OCI-LY1 (cell line): ENCODE measurements around the gene GRB14.

Experiments
- H2AFZ ChIP-seq: fragments of 200-600 bp; sonication (generic), shearing (Covaris generic); 2 replicates; pipeline ENCODE4 v1.6.0; 2014; ENCODE audit warnings: antibody characterized with exemption, mild to moderate bottlenecking, low read length
- H3F3A ChIP-seq: fragments of 200-600 bp; sonication (generic), shearing (Covaris generic); 2 replicates; pipeline ENCODE4 v1.6.0; 2014; ENCODE audit warnings: mild to moderate bottlenecking, antibody characterized with exemption, low read length, moderate library complexity; ENCODE audit not compliant: insufficient read depth
- H3K27ac ChIP-seq: fragments of 200-600 bp; sonication (generic); 2 replicates; pipeline ENCODE4 v1.5.1; 2014; ENCODE audit warnings: low read length, mixed run types, mild to moderate bottlenecking, low read depth; ENCODE audit not compliant: poor library complexity, severe bottlenecking
- H3K27me3 ChIP-seq: fragments of 200-600 bp; sonication (generic); 2 replicates; pipeline ENCODE4 v1.6.0; 2014; ENCODE audit warnings: antibody characterized with exemption, mild to moderate bottlenecking, low read length, moderate library complexity; ENCODE audit not compliant: insufficient read depth
- H3K36me3 ChIP-seq: fragments of 200-600 bp; sonication (generic); 2 replicates; pipeline ENCODE4 v1.6.1; 2014; ENCODE audit warnings: mild to moderate bottlenecking, antibody characterized with exemption, low read length, moderate library complexity, mixed read lengths; ENCODE audit not compliant: insufficient read depth
- H3K4me1 ChIP-seq: fragments of 200-600 bp; sonication (generic); 2 replicates; pipeline ENCODE4 v1.5.1; 2014; ENCODE audit warnings: mild to moderate bottlenecking, low read length, moderate library complexity; ENCODE audit not compliant: insufficient read depth, severe bottlenecking
- H3K4me2 ChIP-seq: fragments of 200-600 bp; sonication (generic), shearing (Covaris generic); 2 replicates; pipeline ENCODE4 v1.6.1; 2014; ENCODE audit warnings: low read length
- H3K4me3 ChIP-seq: fragments of 200-600 bp; sonication (generic); 2 replicates; pipeline ENCODE4 v1.5.1; 2014; ENCODE audit warnings: low read length, low read depth, mild to moderate bottlenecking, mixed read lengths; ENCODE audit not compliant: poor library complexity, severe bottlenecking
- H3K79me2 ChIP-seq: fragments of 200-600 bp; shearing (Covaris generic); 2 replicates; pipeline ENCODE4 v1.6.1; 2016; ENCODE audit warnings: mixed run types, low read length, mixed read lengths; ENCODE audit not compliant: insufficient read depth
- H3K9ac ChIP-seq: fragments of 200-600 bp; sonication (generic), shearing (Covaris generic); 2 replicates; pipeline ENCODE4 v1.6.1; 2014; ENCODE audit warnings: mild to moderate bottlenecking, low read length, mixed read lengths
- H3K9me2 ChIP-seq: fragments of 200-600 bp; sonication (generic), shearing (Covaris generic); 2 replicates; pipeline ENCODE4 v1.6.1; 2014; ENCODE audit warnings: low read depth, mild to moderate bottlenecking, low read length, mixed read lengths
- H3K9me3 ChIP-seq: fragments of 200-600 bp; shearing (Covaris generic); 2 replicates; pipeline ENCODE4 v1.6.1; 2014; ENCODE audit warnings: low read length, mixed read lengths
- H4K20me1 ChIP-seq: fragments of 200-600 bp; sonication (generic), shearing (Covaris generic); 2 replicates; pipeline ENCODE4 v1.6.0; 2016; ENCODE audit warnings: mild to moderate bottlenecking, low read length; ENCODE audit not compliant: insufficient read depth
- EZH2 ChIP-seq: fragments of 200-600 bp; sonication (generic), shearing (Covaris generic); IDR thresholded peaks from 2 replicates; pipeline ENCODE4 v1.8.0; 2017; ENCODE audit warnings: borderline replicate concordance, mixed run types, mild to moderate bottlenecking, antibody characterized with exemption, low read length, moderate library complexity, mixed read lengths
- TF ChIP-seq, protein P1 (sequence below): fragments of 200-600 bp; sonication (generic), shearing (Covaris generic); IDR thresholded peaks from 2 replicates; pipeline ENCODE4 v1.5.1; 2017; ENCODE audit warnings: mild to moderate bottlenecking, antibody characterized with exemption, low read length, moderate library complexity, mixed read lengths

Gene GRB14

DNA sequence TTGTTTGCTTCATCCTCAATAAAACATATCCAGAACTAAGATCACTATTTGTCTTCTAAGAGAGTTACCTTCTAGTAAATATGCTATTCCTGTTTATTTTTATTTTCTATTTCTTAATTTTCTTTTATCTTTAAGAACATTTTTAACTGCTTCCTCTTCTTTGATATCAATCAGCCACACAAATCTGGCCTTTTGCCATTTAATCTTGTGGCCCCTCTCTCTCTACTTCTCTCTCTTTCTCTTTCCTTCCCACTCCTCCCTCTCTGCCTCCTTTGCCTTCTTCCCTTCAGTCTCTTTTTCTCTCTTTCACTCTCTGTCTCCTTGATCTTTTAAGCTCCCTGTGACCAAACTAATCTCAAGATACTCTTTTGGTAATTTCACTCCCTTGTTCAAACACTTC lies 108.4 kb downstream of the GRB14 start:
- H3K9ac ChIP-seq = no peak overlapping the region
- no peak overlapping the region for H3K4me3 ChIP-seq
- no peaks in the 10 kb centered on the region for H3K9me2 ChIP-seq
- no peaks in the 10 kb centered on the region for H3K9me3 ChIP-seq
- H3K4me2 ChIP-seq = no peak overlapping the region
- no peak overlapping the region for H2AFZ ChIP-seq
- no peaks in the 10 kb centered on the region for H3K27me3 ChIP-seq
- no peaks in the 10 kb centered on the region for H3K4me1 ChIP-seq
- no peaks in the 10 kb centered on the region for H4K20me1 ChIP-seq
- TF ChIP-seq, protein P1, sequence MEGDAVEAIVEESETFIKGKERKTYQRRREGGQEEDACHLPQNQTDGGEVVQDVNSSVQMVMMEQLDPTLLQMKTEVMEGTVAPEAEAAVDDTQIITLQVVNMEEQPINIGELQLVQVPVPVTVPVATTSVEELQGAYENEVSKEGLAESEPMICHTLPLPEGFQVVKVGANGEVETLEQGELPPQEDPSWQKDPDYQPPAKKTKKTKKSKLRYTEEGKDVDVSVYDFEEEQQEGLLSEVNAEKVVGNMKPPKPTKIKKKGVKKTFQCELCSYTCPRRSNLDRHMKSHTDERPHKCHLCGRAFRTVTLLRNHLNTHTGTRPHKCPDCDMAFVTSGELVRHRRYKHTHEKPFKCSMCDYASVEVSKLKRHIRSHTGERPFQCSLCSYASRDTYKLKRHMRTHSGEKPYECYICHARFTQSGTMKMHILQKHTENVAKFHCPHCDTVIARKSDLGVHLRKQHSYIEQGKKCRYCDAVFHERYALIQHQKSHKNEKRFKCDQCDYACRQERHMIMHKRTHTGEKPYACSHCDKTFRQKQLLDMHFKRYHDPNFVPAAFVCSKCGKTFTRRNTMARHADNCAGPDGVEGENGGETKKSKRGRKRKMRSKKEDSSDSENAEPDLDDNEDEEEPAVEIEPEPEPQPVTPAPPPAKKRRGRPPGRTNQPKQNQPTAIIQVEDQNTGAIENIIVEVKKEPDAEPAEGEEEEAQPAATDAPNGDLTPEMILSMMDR = no peak
- TF ChIP-seq EZH2 = no peak
- H3K27ac ChIP-seq = no peak overlapping the region
- H3K36me3 ChIP-seq = no peaks in the 10 kb centered on the region
- H3F3A ChIP-seq = no peaks in the 10 kb centered on the region
- no peaks in the 10 kb centered on the region for H3K79me2 ChIP-seq

DNA sequence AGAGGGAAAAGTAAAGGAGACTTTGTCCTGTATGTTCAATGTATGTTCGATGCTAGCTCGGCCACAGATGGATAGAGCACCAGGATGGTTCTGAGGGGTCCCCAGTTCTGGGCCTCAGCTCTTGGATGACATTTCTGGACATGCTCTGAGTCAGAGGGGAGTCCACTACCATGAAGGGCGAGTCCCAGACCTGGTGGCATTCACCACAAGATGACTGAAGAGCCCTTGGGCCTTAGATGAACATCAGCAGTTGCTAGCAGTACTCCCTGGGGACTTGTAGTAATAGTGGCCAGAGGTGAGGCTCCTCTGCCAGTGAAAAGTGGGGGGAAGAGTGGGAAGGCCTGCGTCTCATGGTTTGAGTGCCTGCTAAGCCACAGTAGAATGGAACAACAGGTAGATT lies 109.5 kb downstream of the GRB14 start:
- no peaks in the 10 kb centered on the region for H3K36me3 ChIP-seq
- H3K9me3 ChIP-seq = no peaks in the 10 kb centered on the region
- TF ChIP-seq, protein P1 = no peak
- no peak for TF ChIP-seq EZH2
- H4K20me1 ChIP-seq = no peaks in the 10 kb centered on the region
- no peaks in the 10 kb centered on the region for H3F3A ChIP-seq
- no peaks in the 10 kb centered on the region for H3K79me2 ChIP-seq
- H3K9me2 ChIP-seq = no peaks in the 10 kb centered on the region
- no peaks in the 10 kb centered on the region for H3K27me3 ChIP-seq
- no peaks in the 10 kb centered on the region for H3K4me1 ChIP-seq
- H3K4me2 ChIP-seq = no peak overlapping the region
- H3K27ac ChIP-seq = no peak overlapping the region
- H3K9ac ChIP-seq = no peak overlapping the region
- H3K4me3 ChIP-seq = no peak overlapping the region
- H2AFZ ChIP-seq = no peak overlapping the region

DNA sequence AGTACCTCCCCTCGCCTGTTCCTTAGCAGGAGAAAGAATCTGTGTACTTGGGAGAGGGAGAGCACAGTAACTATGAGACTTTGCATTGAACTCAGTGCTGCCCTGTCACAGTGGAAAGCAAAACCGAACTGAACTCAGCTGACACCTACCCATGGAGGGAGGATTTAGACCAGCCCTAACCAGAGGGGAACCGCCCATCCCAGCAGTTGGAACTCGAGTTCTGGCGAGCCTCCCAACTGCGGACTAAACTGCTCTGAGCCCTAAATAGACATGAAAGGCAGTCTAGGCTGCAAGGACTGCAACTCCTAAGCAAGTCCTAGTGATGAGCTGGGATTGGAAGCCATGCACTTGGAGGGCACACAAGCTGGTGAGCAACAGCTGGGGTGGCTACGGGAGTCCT lies 110.4 kb downstream of the GRB14 start:
- H4K20me1 ChIP-seq = no peaks in the 10 kb centered on the region
- H3K9me2 ChIP-seq = no peaks in the 10 kb centered on the region
- no peaks in the 10 kb centered on the region for H3K9me3 ChIP-seq
- H3K9ac ChIP-seq = no peak overlapping the region
- H3K4me3 ChIP-seq = no peak overlapping the region
- no peak overlapping the region for H2AFZ ChIP-seq
- H3K27me3 ChIP-seq = no peaks in the 10 kb centered on the region
- no peak overlapping the region for H3K4me2 ChIP-seq
- no peaks in the 10 kb centered on the region for H3K79me2 ChIP-seq
- H3K27ac ChIP-seq = no peak overlapping the region
- H3K4me1 ChIP-seq = no peaks in the 10 kb centered on the region
- TF ChIP-seq, protein P1 = no peak
- H3K36me3 ChIP-seq = no peaks in the 10 kb centered on the region
- H3F3A ChIP-seq = no peaks in the 10 kb centered on the region
